Stimulated activated CD4-positive, alpha-beta T cell treated with anti-CD3 and anti-CD28 coated beads, Interleukin-4, amount 100 ng/mL, for 48 hours (primary cell): ENCODE measurements around the gene OR2G2.

ENCODE experiments used
- DNase-seq, 2 donors: peaks; one replicate each; pipeline ENCODE4 v3.0.0-alpha.2; 2020; ENCODE audit warnings: low read depth in 2 of 2

Gene OR2G2

GRCh38 chr1:247588060-247588459 lies at the start of gene OR2G2:
Gene OR2G2 (plus strand): TSS chr1:247588360. CDS start chr1:247588360, 0 bp downstream.
- DNase-seq, result no peak

GRCh38 chr1:247538561-247538960 lies 49.6 kb upstream of the OR2G2 start:
- no peak for DNase-seq

- DNase-seq, result no peak
These were observed 48.9 kb upstream of the OR2G2 start for GRCh38 chr1:247539215-247539614.

GRCh38 chr1:247540581-247540980 lies 47.6 kb upstream of the OR2G2 start:
- DNase-seq, result no peak

- no peak for DNase-seq
These were observed 45.3 kb upstream of the OR2G2 start for GRCh38 chr1:247542811-247543210.

GRCh38 chr1:247548092-247548491 lies 40.1 kb upstream of the OR2G2 start:
- DNase-seq, result no peak

- DNase-seq, result no peak
These were observed 39.4 kb upstream of the OR2G2 start, which contains the start of gene GCSAML for GRCh38 chr1:247548769-247549182. Gene GCSAML (plus strand): TSS chr1:247549134. CDS start chr1:247549192, 58 bp downstream.

GRCh38 chr1:247551721-247552120 lies 36.4 kb upstream of the OR2G2 start:
- no peak for DNase-seq

- no peak for DNase-seq
These were observed 35.9 kb upstream of the OR2G2 start for GRCh38 chr1:247552231-247552630.

GRCh38 chr1:247557926-247558674 lies 30.1 kb upstream of the OR2G2 start:
- DNase-seq, result no peak

GRCh38 chr1:247561711-247562110 lies 26.4 kb upstream of the OR2G2 start:
- DNase-seq, result no peak

- DNase-seq, result no peak
These were observed 26.0 kb upstream of the OR2G2 start for GRCh38 chr1:247562198-247562597.

GRCh38 chr1:247574236-247574635 lies 13.9 kb upstream of the OR2G2 start:
- no peak for DNase-seq

GRCh38 chr1:247574664-247575063 lies 13.5 kb upstream of the OR2G2 start:
- DNase-seq, result no peak

GRCh38 chr1:247576514-247576913 lies 11.6 kb upstream of the OR2G2 start:
- no peak for DNase-seq

GRCh38 chr1:247578946-247579460 lies 9.2 kb upstream of the OR2G2 start:
- no peak for DNase-seq

- DNase-seq, result no peak
These were observed 17.1 kb downstream of the OR2G2 start, which contains the start of gene OR2G3 for GRCh38 chr1:247605286-247605685. Gene OR2G3 (plus strand): TSS chr1:247605586. CDS start chr1:247605586, 0 bp downstream.

- DNase-seq, result no peak
These were observed 25.2 kb downstream of the OR2G2 start for GRCh38 chr1:247613405-247613804.

GRCh38 chr1:247614625-247615024 lies 26.5 kb downstream of the OR2G2 start:
- DNase-seq, result no peak

GRCh38 chr1:247627951-247628350 lies 39.8 kb downstream of the OR2G2 start:
- no peak for DNase-seq

GRCh38 chr1:247638011-247638410 lies 49.9 kb downstream of the OR2G2 start:
- DNase-seq, result no peak

- no peak for DNase-seq
These were observed 50.6 kb downstream of the OR2G2 start for GRCh38 chr1:247638781-247639180.
